GM21737 (cell line): ENCODE measurements around the gene SOX8.

Experiments used
- ATAC-seq: cut with Tn5 transposase; IDR thresholded peaks from one replicate; pipeline ENCODE4 v1.9.1; 2021; ENCODE audit warnings: mild to moderate bottlenecking, moderate library complexity; ENCODE audit not compliant: unreplicated experiment

The SOX8 gene

GRCh38 chr16:1003391-1004347 is 22.1 kb downstream of the SOX8 start:
- ATAC-seq: no peak

GRCh38 chr16:1005286-1005685 is 23.7 kb downstream of the SOX8 start:
- no peak for ATAC-seq

- ATAC-seq: no peak
These were observed 25.2 kb downstream of the SOX8 start for GRCh38 chr16:1006781-1007180.

- no peak for ATAC-seq
These were observed 25.8 kb downstream of the SOX8 start for GRCh38 chr16:1007284-1007850.

GRCh38 chr16:1008085-1008484 is 26.5 kb downstream of the SOX8 start:
- ATAC-seq: no peak

- ATAC-seq: no peak
These were observed 28.0 kb downstream of the SOX8 start for GRCh38 chr16:1009358-1010150.

GRCh38 chr16:1010251-1010650 is 28.7 kb downstream of the SOX8 start:
- ATAC-seq: no peak

- ATAC-seq: no peak
These were observed 29.2 kb downstream of the SOX8 start for GRCh38 chr16:1010815-1011214.

GRCh38 chr16:1011316-1012082 is 29.9 kb downstream of the SOX8 start:
- ATAC-seq: no peak

GRCh38 chr16:1012135-1012534 is 30.6 kb downstream of the SOX8 start:
- no peak for ATAC-seq

GRCh38 chr16:1012722-1013592 is 31.4 kb downstream of the SOX8 start:
- ATAC-seq: no peak

- ATAC-seq: no peak
These were observed 32.0 kb downstream of the SOX8 start for GRCh38 chr16:1013593-1013900.

GRCh38 chr16:1014221-1014620 is 32.7 kb downstream of the SOX8 start:
- no peak for ATAC-seq

GRCh38 chr16:1014771-1015495 is 33.4 kb downstream of the SOX8 start:
- ATAC-seq: no peak

GRCh38 chr16:1018447-1019198 is 37.1 kb downstream of the SOX8 start:
- ATAC-seq: no peak

- no peak for ATAC-seq
These were observed 37.9 kb downstream of the SOX8 start for GRCh38 chr16:1019231-1020090.

GRCh38 chr16:1020091-1020399 is 38.5 kb downstream of the SOX8 start:
- ATAC-seq: no peak

GRCh38 chr16:1020591-1020990 is 39.0 kb downstream of the SOX8 start:
- ATAC-seq: no peak
